ENCODE measurements around the gene KIAA0040. TPM values are rescaled to one million over a fixed set of nuclear protein-coding genes. Genes with fewer than 3 reads are reported as not detected.

Gene KIAA0040
- total and polyA plus RNA-seq, 2 donors (not counting 3 experiments of a cell fraction or from before 2014, with no cell fraction given), result 8.3 to 10.9 TPM

DNA sequence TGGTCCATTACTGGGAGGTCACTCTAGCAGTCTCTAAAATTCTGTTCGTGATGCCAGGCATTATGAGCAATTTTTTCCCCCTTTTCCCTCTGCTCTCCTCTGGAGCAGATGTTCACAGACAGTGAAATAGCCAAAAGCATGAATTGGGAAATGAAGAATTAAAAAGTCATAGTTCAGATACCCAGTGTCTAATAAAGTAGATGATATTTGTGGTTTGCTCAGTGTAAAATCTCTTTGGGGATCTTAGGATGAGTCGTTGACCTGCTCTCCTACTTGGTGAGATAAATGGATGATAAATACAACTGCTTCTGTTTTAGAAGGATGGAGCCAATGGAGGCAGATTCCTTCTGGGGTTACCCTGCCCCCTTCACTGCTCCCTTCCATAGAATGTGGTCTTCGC is 56.3 kb downstream of the KIAA0040 start:
- no peak overlapping the region for H3K9ac ChIP-seq (replicated peaks; ENCODE audit: extremely low read depth, insufficient read depth, low read length)
- H3K27me3 ChIP-seq (ENCODE audit: control insufficient read depth in 2 of 2, insufficient read depth in 2 of 2, low read length in 2 of 2), result peaks cover 0 to 5% of the 10 kb centered on the region in 2 experiments
- no TSS peak for BruUV-seq (replicated peaks)
- POLR2A ChIA-PET, result no interaction called here
- DNase-seq (ENCODE audit: low read depth, low spot score) (no peak), FAIRE-seq (no peak)
- dilution Hi-C loops (cut with MboI; ENCODE audit: extremely low pct_ligation_motif_present, low sequenced_read_pairs) (no loop called here), intact Hi-C loops (cut with micrococcal nuclease) (no loop called here)
- H2AFZ ChIP-seq (ENCODE audit: low read depth, low read length), result no peak overlapping the region
- no peaks in the 10 kb centered on the region for H3K9me1 ChIP-seq (replicated peaks; ENCODE audit: control insufficient read depth, extremely low read depth, insufficient read depth, low read length)
- H3K4me1 ChIP-seq (ENCODE audit: control insufficient read depth, extremely low read depth, insufficient read depth, low read length), result no peaks in the 10 kb centered on the region
- CTCF ChIA-PET, result interaction anchor here (0.7 to 2.2 kb wide), 4 partner anchors 10 to 107 kb away, joined by 3 to 16 read pairs (median 8); no protein-coding TSS in a partner anchor
- no peak overlapping the region for H3K4me3 ChIP-seq (replicated peaks in 1 of 3; ENCODE audit: insufficient read depth in 1 of 3, low read depth in 1 of 3, low read length in 3 of 3)
- H3K27ac ChIP-seq (ENCODE audit: insufficient read depth, low read depth, low read length), result no peak overlapping the region
- no peaks in the 10 kb centered on the region for H3K79me2 ChIP-seq (ENCODE audit: control insufficient read depth, insufficient read depth, low read length)
- no peak overlapping the region for H3K4me2 ChIP-seq (ENCODE audit: insufficient read depth, low read length)
- no peaks in the 10 kb centered on the region for H3K36me3 ChIP-seq (ENCODE audit: control insufficient read depth in 2 of 2, extremely low read depth in 1 of 2, insufficient read depth in 2 of 2, low read length in 2 of 2)
- TF ChIP-seq POLR2A (IDR thresholded peaks at IDR 0.05; ENCODE audit: low read depth, low read length) (no peak), GATA2 (IDR thresholded peaks at IDR 0.05; ENCODE audit: insufficient read depth, insufficient read length, low read depth, low read length) (no peak), MAX (IDR thresholded peaks at IDR 0.05; ENCODE audit: insufficient read depth, insufficient read length) (no peak), JUN (IDR thresholded peaks at IDR 0.05; ENCODE audit: borderline replicate concordance, insufficient read depth, insufficient read length, low read depth) (no peak), MYC (IDR thresholded peaks at IDR 0.05; ENCODE audit: low read depth, low read length) (no peak), FOS (IDR thresholded peaks at IDR 0.05; ENCODE audit: borderline replicate concordance, insufficient read depth, low read length) (no peak), EZH2 (IDR thresholded peaks at IDR 0.05; ENCODE audit: borderline replicate concordance, low read depth, low read length, severe bottlenecking) (no peak), CTCF (IDR thresholded peaks at IDR 0.05; ENCODE audit: extremely low read depth in 1 of 2, insufficient read depth in 1 of 2, low read depth in 1 of 2, low read length in 2 of 2) (no peak), POLR2AphosphoS5 (IDR thresholded peaks at IDR 0.05; ENCODE audit: insufficient read depth, low read depth, low read length) (no peak)
- H4K20me1 ChIP-seq (replicated peaks; ENCODE audit: control insufficient read depth, extremely low read depth, insufficient read depth, low read length), result no peaks in the 10 kb centered on the region
- H3K9me3 ChIP-seq (replicated peaks; ENCODE audit: control insufficient read depth, insufficient read depth, low read length), result no peaks in the 10 kb centered on the region

Data from endothelial cell of umbilical vein (primary cell).